GM21381 (cell line): ENCODE measurements around the gene ANGEL1.

ENCODE experiments used
- ATAC-seq: cut with Tn5 transposase; IDR thresholded peaks from one replicate; pipeline ENCODE4 v1.9.1; 2021; ENCODE audit warnings: mild to moderate bottlenecking, moderate library complexity; ENCODE audit not compliant: unreplicated experiment

The ANGEL1 gene

DNA sequence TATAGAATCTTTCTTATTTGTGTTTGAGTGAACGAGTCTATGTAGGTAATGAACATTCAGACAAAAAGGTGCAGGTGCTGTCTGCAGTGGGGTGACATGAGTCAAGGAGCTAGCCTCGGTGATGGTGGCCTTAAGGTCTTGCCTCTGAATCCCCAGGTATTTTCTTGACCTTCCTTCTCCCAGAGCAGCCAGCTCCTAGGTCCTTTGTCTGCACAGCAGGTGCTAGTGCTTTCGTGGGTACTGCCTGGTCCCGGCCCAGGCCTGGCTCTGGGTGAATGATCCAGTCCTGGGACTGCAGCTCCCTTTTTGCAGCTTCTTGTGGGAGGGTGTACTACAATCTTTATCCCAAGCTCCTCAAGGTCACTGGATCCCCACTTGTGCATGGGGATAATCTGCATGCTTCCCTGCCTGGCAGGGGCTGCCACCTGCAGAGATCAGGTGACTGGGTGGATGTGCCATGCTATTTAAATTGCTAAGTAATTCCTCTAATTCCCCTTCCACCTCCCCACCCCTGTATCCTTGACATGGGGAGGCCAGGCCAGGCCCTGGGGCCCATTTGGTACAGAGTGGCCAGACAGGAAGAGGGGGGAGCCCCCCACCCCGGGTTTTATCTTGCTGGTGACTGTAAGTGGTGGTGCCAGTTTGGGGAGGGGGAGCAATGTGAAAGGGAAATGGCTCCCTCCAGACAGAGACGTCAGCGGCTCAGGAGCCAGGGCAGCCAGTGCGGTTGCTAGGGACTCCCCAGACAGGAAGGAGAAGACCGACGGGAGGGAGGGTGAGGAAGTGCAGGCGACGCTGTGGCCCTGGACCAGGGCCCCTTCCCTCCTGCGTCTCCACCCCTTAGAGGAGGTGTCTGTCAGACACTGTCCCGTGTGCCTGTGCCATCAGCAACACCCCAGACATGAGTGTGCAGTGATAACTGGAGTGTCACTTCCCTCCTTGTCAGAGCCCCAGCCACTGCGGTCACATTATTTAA, 44.7 kb downstream of the ANGEL1 start:
- peak; percentile 79 for ATAC-seq

- no peak for ATAC-seq
Observed at GRCh38 chr14:76765461-76765931, 47.2 kb downstream of the ANGEL1 start.

GRCh38 chr14:76763096-76764041, 49.3 kb downstream of the ANGEL1 start:
- no peak for ATAC-seq

- no peak for ATAC-seq
Observed at GRCh38 chr14:76762411-76763095, 50.1 kb downstream of the ANGEL1 start.

GRCh38 chr14:76761960-76762410, 50.7 kb downstream of the ANGEL1 start:
- ATAC-seq = no peak

DNA sequence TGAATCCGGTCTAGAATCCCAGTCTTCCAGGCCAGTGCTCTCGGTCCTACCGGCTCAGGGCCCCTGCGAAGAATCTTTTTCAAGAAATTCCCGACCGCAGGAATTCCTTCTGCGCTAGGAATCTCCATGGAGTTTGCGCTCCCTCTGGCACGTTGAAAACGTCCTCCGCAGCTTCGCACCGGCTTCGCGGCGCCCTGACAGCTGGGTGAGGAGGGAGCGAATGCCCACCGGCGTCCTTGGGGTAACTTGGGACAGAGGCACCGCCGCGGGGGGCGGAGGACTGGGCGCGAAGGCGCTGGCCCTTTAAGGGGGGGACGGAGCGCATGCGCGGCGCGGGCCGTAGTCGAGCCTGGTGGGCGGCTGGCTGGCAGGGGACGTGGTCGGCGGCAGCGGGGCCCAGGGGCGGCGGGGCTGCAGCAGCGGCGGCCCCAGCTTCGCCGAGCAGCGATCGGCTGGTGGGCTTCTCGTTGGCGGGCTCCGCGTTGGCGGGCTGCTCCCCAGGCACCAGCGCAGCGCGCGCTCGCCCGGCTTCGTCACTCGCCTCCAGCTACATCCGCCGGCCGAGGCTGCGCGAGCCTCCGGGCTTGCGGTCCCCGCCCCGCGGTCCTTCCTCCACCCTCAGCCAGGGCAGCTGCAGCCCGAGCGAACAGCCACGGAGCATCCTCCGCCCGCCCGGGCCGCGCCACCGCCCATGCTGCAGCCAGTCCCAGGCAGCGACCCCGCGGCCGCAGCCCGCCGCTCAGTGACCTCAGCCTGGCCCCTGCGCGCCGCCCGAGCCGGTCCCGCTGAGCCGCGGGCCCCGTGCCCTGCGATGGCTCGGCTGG, 51.3 kb downstream of the ANGEL1 start, which contains the start of gene VASH1:
TSS of gene VASH1 (plus strand) at position 333 of the 824 bp plus-strand sequence. CDS start 1,354 bp downstream, outside the sequence.
- ATAC-seq = peak; percentile 77

DNA sequence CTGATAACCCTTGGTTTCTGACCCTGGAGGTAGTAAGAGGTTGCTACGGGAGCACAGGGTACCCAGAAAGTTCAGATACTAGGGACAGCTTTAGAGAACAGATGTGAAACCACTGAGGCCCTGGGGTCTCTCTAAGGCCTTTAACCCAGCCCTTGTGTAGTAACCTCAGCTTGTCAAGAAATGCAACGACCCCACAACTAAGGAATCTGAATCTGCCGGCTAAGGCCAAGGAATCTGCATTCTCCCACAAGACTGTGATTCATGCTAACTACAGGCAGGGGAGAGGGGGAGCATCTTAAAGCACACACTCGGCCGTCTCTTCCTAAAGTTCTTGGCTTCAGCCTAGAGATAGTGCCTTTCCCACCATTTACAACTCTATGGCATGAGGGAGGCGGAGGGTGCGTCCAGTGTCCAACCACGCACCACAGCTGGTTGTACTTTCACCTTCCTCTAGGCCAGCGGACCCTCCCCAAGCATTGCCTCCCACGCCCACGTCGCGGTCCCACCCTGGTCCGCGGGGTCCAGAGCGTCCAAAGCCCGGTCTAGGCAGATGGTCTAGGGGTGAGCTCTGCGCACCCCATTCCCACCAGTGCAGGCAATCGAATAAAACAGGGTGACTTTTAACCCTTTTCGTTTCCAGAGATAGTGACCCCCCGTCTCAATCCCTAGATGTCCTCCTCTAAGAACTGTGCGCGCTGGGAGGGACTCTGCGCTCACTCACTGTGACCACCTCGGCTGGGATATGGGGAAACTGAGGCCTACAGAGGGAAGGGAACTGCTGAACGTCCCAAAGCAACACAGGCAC, 52.1 kb downstream of the ANGEL1 start:
- ATAC-seq = no peak

DNA sequence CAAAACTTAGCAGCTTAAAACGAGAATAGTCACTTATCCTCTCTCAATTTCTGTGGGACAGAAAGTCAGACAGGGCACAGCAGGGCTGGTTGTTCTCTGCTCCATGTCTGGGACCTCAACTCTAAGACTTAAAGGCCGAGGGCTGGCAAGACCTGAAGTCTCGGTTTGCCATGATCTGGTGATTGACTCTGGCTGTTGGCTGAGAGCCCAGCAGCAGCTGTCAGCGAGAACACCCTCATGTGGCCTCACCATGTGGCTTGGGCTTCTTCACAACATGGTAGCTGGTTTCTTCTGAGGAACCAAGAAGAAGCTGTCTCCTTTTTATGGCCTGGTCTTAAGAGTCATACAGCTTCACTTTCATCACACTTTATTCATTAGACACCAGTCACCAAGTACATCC, 53.1 kb downstream of the ANGEL1 start:
- no peak for ATAC-seq

- no peak for ATAC-seq
Observed at GRCh38 chr14:76756371-76756750, 56.3 kb downstream of the ANGEL1 start.

DNA sequence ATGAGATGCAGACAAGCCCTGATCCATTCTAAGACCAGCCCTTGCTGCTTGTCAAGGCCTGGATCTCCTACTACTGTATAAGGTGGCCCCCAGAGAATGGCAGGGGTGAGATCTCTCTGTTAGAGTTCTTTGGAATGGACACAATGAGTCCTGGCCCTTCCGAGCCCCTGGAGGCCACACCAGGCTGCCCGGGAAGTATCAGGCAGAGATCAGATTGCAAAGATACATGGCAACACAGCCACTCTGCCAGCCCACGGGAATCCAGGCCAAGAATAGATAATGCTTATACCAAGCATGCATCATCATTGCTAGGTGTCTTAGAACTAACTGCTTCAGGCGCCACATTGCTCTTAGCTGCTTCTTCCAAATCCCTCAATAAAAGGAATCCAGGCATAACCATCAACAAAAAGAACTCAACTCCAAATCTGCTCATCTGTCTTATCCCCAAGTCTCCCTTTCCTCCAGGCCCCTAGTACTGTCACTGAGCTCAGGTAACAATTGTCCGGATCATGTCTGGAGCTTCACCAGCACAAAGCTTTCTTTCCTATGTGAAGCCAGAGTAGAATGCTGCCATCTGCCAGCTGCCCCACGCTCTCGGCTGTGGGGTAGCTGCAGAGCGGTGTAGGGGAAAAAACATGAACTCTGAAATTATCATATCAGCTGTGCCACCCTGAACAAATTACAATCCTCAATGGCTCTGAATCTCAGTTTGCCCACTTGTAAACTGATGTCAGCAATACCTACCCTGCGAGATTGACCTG, 56.9 kb downstream of the ANGEL1 start:
- ATAC-seq = no peak

GRCh38 chr14:76754586-76754985, 58.1 kb downstream of the ANGEL1 start:
- no peak for ATAC-seq

- ATAC-seq = no peak
Observed at GRCh38 chr14:76753541-76754198, 59.0 kb downstream of the ANGEL1 start.

- no peak for ATAC-seq
Observed at GRCh38 chr14:76752744-76753143, 59.9 kb downstream of the ANGEL1 start.

GRCh38 chr14:76742966-76743365, 69.7 kb downstream of the ANGEL1 start:
- ATAC-seq = no peak

DNA sequence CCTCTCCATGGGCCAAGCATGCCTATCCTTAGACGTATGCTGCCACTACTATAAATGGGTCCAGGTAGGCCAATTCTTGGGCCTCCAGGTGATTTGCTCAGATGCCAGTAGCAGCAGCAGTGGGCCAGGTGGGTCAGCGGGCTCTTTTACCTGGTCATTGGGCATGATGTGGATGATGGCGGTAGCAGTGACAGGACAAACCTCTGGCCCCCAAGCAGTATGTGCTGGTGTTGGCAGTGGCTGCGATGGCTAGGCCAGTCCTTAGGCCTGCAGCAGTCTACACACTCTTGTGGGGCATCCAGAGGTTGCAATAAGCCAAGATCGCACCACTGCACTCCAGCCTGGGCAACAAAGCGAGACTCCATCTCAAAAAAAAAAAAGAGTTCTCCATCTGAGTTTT, 70.5 kb downstream of the ANGEL1 start:
- no peak for ATAC-seq

DNA sequence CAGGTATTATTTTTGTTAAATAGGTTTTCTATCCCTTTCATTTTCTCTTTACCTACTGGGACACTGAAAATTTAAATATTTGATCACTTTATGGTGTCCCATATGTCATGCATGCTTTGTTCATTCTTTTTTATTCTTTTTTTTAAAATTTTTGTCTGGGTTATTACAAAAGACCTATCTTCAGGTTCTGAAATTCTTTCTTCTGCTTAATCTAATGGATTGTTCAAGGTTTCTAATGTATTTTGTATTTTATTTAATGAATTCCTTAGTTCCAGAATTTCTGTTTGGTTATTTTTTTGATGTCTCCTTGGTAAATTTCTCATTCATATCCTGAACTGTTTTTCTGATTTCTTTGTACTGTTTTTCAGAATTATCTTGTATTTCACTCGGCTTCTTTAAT, 71.6 kb downstream of the ANGEL1 start:
- no peak for ATAC-seq
